Measurements from ENCODE around the gene ZNF518B. TPM values are rescaled to one million over a fixed set of nuclear protein-coding genes. Genes with fewer than 3 reads are reported as not detected.

Gene ZNF518B
- total RNA-seq, 1 donor from 2014 or later, result 52.0 TPM

- Mint-ChIP-seq H3K4me1 (ENCODE audit: low read depth) (peaks cover 2% of the 10 kb centered on the region), H3K27me3 (peaks cover 12% of the 10 kb centered on the region), H3K4me3 (ENCODE audit: low read depth) (no peak overlapping the region), H3K36me3 (ENCODE audit: insufficient read depth) (peaks cover 50% of the 10 kb centered on the region), H3K9me3 (ENCODE audit: low read depth) (peaks cover 29% of the 10 kb centered on the region), H3K27ac (no peak overlapping the region)
- TF ChIP-seq CTCF (IDR thresholded peaks at IDR 0.05; ENCODE audit: unreplicated experiment), result no peak
- no peak for DNase-seq (ENCODE audit: low spot score, unreplicated experiment)
Observed at GRCh38 chr4:10454726-10455125, 2.5 kb downstream of the ZNF518B start.

GRCh38 chr4:10454121-10454520 lies 3.1 kb downstream of the ZNF518B start:
- peaks cover 8% of the 10 kb centered on the region for H3K27me3 Mint-ChIP-seq
- H3K4me3 Mint-ChIP-seq (ENCODE audit: low read depth), result no peak overlapping the region
- no peak overlapping the region for H3K27ac Mint-ChIP-seq
- no peak for DNase-seq (ENCODE audit: low spot score, unreplicated experiment)
- peaks cover 55% of the 10 kb centered on the region for H3K36me3 Mint-ChIP-seq (ENCODE audit: insufficient read depth)
- H3K4me1 Mint-ChIP-seq (ENCODE audit: low read depth), result peaks cover 2% of the 10 kb centered on the region
- no peak for TF ChIP-seq CTCF (IDR thresholded peaks at IDR 0.05; ENCODE audit: unreplicated experiment)
- peaks cover 32% of the 10 kb centered on the region for H3K9me3 Mint-ChIP-seq (ENCODE audit: low read depth)

GRCh38 chr4:10448991-10449390 lies 8.2 kb downstream of the ZNF518B start:
- no peak overlapping the region for H3K4me3 Mint-ChIP-seq (ENCODE audit: low read depth)
- DNase-seq (ENCODE audit: low spot score, unreplicated experiment), result no peak
- peaks cover 66% of the 10 kb centered on the region for H3K9me3 Mint-ChIP-seq (ENCODE audit: low read depth)
- no peak for TF ChIP-seq CTCF (IDR thresholded peaks at IDR 0.05; ENCODE audit: unreplicated experiment)
- H3K27me3 Mint-ChIP-seq, result no peaks in the 10 kb centered on the region
- H3K36me3 Mint-ChIP-seq (ENCODE audit: insufficient read depth), result peaks cover 90% of the 10 kb centered on the region
- H3K4me1 Mint-ChIP-seq (ENCODE audit: low read depth), result no peaks in the 10 kb centered on the region
- H3K27ac Mint-ChIP-seq, result no peak overlapping the region

- peaks cover 50% of the 10 kb centered on the region for H3K9me3 Mint-ChIP-seq (ENCODE audit: low read depth)
- no peaks in the 10 kb centered on the region for H3K4me1 Mint-ChIP-seq (ENCODE audit: low read depth)
- TF ChIP-seq CTCF (IDR thresholded peaks at IDR 0.05; ENCODE audit: unreplicated experiment), result no peak
- no peak for DNase-seq (ENCODE audit: low spot score, unreplicated experiment)
- peaks cover 65% of the 10 kb centered on the region for H3K36me3 Mint-ChIP-seq (ENCODE audit: insufficient read depth)
- H3K27me3 Mint-ChIP-seq, result no peaks in the 10 kb centered on the region
- H3K27ac Mint-ChIP-seq, result no peak overlapping the region
- no peak overlapping the region for H3K4me3 Mint-ChIP-seq (ENCODE audit: low read depth)
Observed at GRCh38 chr4:10442976-10443375, 14.2 kb downstream of the ZNF518B start.

GRCh38 chr4:10441512-10441911 lies 15.7 kb downstream of the ZNF518B start:
- H3K9me3 Mint-ChIP-seq (ENCODE audit: low read depth), result peaks cover 40% of the 10 kb centered on the region
- DNase-seq (ENCODE audit: low spot score, unreplicated experiment), result no peak
- H3K4me1 Mint-ChIP-seq (ENCODE audit: low read depth), result no peaks in the 10 kb centered on the region
- no peak for TF ChIP-seq CTCF (IDR thresholded peaks at IDR 0.05; ENCODE audit: unreplicated experiment)
- H3K27me3 Mint-ChIP-seq, result no peaks in the 10 kb centered on the region
- peaks cover 54% of the 10 kb centered on the region for H3K36me3 Mint-ChIP-seq (ENCODE audit: insufficient read depth)
- H3K27ac Mint-ChIP-seq, result no peak overlapping the region
- no peak overlapping the region for H3K4me3 Mint-ChIP-seq (ENCODE audit: low read depth)
